ENCODE results near the gene PDE1C. TPM values are rescaled to one million over a fixed set of nuclear protein-coding genes. Genes with fewer than 3 reads are reported as not detected.

PDE1C gene
- total and polyA plus RNA-seq, 4 experiments from 2014 or later, result not detected

DNA sequence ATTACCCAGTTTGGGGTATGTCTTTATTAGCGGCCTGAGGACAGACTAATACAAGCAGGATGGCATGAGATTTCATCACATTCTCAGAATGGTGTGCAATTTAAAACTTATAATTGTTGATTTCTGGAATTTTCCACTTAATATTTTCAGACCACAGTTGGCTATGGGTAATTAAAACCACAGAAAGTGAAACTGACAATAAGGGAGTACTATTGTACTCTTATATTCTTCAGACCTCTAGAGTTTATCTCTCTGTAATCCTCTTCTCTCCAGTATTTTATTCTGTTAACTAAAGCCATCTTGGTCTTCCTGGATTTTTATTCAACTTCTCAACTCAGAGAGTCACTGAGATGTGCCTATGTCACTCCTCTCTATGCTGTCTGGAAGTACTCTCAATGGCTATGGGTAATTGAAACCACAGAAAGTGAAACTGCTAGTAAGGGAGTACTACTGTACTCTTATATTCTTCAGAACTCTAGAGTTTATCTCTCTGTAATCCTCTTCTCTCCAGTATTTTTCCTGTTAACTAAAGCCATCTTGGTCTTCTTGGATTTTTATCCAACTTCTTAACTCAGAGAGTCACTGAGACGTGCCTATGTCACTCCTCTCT is 264.9 kb downstream of the PDE1C start:
- Histone ChIP-seq H3K27me3 (ENCODE audit: insufficient read depth, low read length) (no peaks in the 10 kb centered on the region), H3K4me1 (ENCODE audit: insufficient read depth, low read length) (no peaks in the 10 kb centered on the region), H3K36me3 (ENCODE audit: insufficient read depth, low read length) (no peaks in the 10 kb centered on the region), H3K4me3 (ENCODE audit: low read length in 2 of 2) (no peak overlapping the region), H3K9me3 (ENCODE audit: control insufficient read depth in 1 of 2, low read length in 2 of 2) (no peaks in the 10 kb centered on the region), H3K27ac (ENCODE audit: low read depth, low read length) (no peak overlapping the region)
- ChIA-PET CTCF (ENCODE audit: partially characterized antibody) (no interaction called here), POLR2A (ENCODE audit: partially characterized antibody) (no interaction called here)
- DNase-seq, result no peak
- Mint-ChIP-seq H3K27ac (no peak overlapping the region), H3K4me3 (no peak overlapping the region), H3K27me3 (no peaks in the 10 kb centered on the region), H3K36me3 (no peaks in the 10 kb centered on the region), H3K9me3 (peaks cover 2 to 15% (median 4%) of the 10 kb centered on the region in 8 donors), H3K4me1 (no peaks in the 10 kb centered on the region)
- intact Hi-C loops (cut with micrococcal nuclease), result no loop called here

DNA sequence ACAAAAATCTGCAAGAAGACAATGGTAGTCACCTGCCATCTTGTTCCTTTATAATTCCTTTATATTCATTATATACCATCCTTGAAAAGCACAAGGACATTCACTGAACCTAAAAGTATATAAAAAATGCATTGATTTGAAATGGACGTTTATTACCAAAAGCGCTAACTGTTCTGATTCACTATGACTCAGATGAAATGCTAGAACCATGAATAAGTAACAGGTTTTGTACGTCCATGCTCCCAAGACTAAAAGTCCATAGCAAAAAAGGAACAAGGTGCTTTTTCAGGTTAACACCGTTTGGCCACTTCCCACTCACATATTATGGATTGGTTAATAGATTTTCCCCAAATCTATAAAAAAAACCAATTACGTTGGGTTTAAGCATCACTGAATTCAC is 273.8 kb downstream of the PDE1C start:
- POLR2A ChIA-PET (ENCODE audit: partially characterized antibody), result no interaction called here
- no peaks in the 10 kb centered on the region for H3K4me1 ChIP-seq (ENCODE audit: insufficient read depth, low read length)
- H3K4me1 Mint-ChIP-seq, result no peaks in the 10 kb centered on the region

DNA sequence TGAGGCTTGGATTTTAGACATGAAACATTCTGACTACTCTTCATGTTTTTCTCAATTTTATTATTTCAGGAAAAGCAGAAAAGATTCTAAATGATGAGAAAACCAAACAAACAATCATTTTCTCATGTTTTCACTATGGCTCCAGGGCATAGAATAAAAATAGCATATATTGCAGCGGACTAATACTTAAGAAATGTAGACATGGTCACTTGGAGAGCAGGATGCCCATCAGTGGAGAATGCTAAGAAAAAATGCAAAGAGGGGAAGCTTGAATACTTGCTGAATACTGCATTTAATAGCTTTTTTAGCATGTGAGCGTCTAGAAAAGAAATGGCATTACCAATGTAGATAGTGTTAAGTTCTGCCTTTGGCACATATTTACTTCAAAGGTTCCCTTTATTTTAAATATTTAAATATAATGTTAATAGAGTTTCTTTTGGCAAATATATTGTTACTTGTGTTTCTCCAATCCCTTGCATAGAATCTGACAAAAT is 275.3 kb downstream of the PDE1C start:
- peaks cover 0 to 8% (median 2%) of the 10 kb centered on the region in 8 donors for H3K9me3 Mint-ChIP-seq
- no peaks in the 10 kb centered on the region for H3K27me3 ChIP-seq (ENCODE audit: insufficient read depth, low read length)
- intact Hi-C loops (cut with micrococcal nuclease), result no loop called here
- H3K36me3 Mint-ChIP-seq, result no peaks in the 10 kb centered on the region
- no peaks in the 10 kb centered on the region for H3K4me1 Mint-ChIP-seq
- no peak for DNase-seq
- H3K27ac Mint-ChIP-seq, result no peak overlapping the region
- no peak overlapping the region for H3K4me3 ChIP-seq (ENCODE audit: low read length in 2 of 2)
- H3K36me3 ChIP-seq (ENCODE audit: insufficient read depth, low read length), result no peaks in the 10 kb centered on the region
- H3K4me1 ChIP-seq (ENCODE audit: insufficient read depth, low read length), result no peaks in the 10 kb centered on the region
- H3K4me3 Mint-ChIP-seq, result no peak overlapping the region
- no peak overlapping the region for H3K27ac ChIP-seq (ENCODE audit: low read depth, low read length)
- H3K9me3 ChIP-seq (ENCODE audit: control insufficient read depth in 1 of 2, low read length in 2 of 2), result no peaks in the 10 kb centered on the region
- POLR2A ChIA-PET (ENCODE audit: partially characterized antibody), result no interaction called here
- CTCF ChIA-PET (ENCODE audit: partially characterized antibody), result no interaction called here
- H3K27me3 Mint-ChIP-seq, result no peaks in the 10 kb centered on the region

More for the DNA sequence above, 273.8 kb downstream of the PDE1C start:
- no peaks in the 10 kb centered on the region for H3K36me3 Mint-ChIP-seq
- no peak overlapping the region for H3K27ac Mint-ChIP-seq
- intact Hi-C loops (cut with micrococcal nuclease), result no loop called here
- no peaks in the 10 kb centered on the region for H3K27me3 ChIP-seq (ENCODE audit: insufficient read depth, low read length)
- H3K27me3 Mint-ChIP-seq, result no peaks in the 10 kb centered on the region
- H3K36me3 ChIP-seq (ENCODE audit: insufficient read depth, low read length), result no peaks in the 10 kb centered on the region
- CTCF ChIA-PET (ENCODE audit: partially characterized antibody), result no interaction called here
- no peak overlapping the region for H3K4me3 ChIP-seq (ENCODE audit: low read length in 2 of 2)
- no peak for DNase-seq
- no peak overlapping the region for H3K4me3 Mint-ChIP-seq
- H3K9me3 ChIP-seq (ENCODE audit: control insufficient read depth in 1 of 2, low read length in 2 of 2), result no peaks in the 10 kb centered on the region
- H3K9me3 Mint-ChIP-seq, result peaks cover 0 to 5% (median 1%) of the 10 kb centered on the region in 8 donors
- no peak overlapping the region for H3K27ac ChIP-seq (ENCODE audit: low read depth, low read length)

DNA sequence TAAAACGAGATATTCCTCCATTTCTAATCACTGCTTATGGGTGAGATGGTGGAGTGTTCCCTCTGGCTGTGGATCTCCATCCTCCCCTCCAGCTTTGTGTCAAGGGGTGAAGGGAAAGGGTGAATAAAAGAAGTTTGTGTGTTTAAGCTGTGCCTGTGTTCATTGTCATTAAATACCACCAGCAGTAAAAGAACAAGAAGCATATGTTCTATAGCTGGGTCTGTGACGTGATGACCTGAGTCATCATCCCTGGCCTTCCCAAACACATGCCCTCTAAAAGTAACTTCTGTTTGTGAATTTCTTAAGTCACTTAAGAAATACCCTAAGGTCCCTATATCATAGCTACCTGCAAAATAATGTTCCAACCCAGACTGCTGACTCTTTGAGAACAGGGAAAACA is 278.3 kb downstream of the PDE1C start:
- Histone ChIP-seq H3K4me3 (ENCODE audit: low read length in 2 of 2) (no peak overlapping the region), H3K27me3 (ENCODE audit: insufficient read depth, low read length) (no peaks in the 10 kb centered on the region), H3K9me3 (ENCODE audit: control insufficient read depth in 1 of 2, low read length in 2 of 2) (no peaks in the 10 kb centered on the region), H3K27ac (ENCODE audit: low read depth, low read length) (no peak overlapping the region), H3K36me3 (ENCODE audit: insufficient read depth, low read length) (no peaks in the 10 kb centered on the region), H3K4me1 (ENCODE audit: insufficient read depth, low read length) (no peaks in the 10 kb centered on the region)
- CTCF ChIA-PET (ENCODE audit: partially characterized antibody), result no interaction called here
- H3K27ac Mint-ChIP-seq, result no peak overlapping the region
- H3K4me3 Mint-ChIP-seq, result no peak overlapping the region
- no peaks in the 10 kb centered on the region for H3K36me3 Mint-ChIP-seq
- H3K9me3 Mint-ChIP-seq, result peaks cover 0 to 4% (median 2%) of the 10 kb centered on the region in 8 donors
- no peaks in the 10 kb centered on the region for H3K4me1 Mint-ChIP-seq
- no peaks in the 10 kb centered on the region for H3K27me3 Mint-ChIP-seq
- intact Hi-C loops (cut with micrococcal nuclease), result no loop called here
- POLR2A ChIA-PET (ENCODE audit: partially characterized antibody), result no interaction called here
- no peak for DNase-seq

DNA sequence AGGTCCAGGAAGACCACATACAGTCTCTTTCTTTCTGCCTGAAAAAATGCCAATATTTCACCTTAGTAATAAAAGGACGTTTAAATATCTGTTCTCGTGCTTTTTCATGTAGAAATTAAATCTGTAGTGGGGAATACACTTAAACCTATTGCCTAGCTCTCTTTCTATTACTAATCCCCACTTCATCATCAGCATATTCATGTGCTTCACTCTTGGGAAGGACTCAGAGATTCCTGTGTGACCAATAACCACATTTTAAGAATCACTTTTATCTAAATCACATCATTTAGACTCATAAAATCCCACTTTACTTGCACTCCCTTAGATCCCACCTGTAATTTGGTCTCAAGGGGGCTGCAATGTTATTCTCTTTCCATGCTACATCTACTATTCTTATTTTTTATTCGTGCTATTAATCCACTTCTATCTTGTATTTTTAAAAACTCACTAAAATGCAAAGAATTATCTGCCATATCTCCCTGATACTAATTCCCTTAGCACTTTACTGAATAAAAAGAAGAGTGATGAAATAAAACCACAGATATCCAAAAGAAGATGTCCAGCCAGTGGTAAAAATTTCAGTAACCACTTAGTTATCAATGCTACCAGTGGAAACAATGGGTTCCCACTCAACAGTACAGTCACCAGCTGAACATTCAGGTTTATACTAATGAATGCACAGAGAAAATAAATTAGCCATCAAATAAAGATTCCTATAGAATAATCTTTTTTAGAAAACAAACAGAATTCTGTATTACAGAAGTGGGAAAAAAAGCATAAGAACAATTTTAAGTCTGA is 281.1 kb downstream of the PDE1C start:
- Histone ChIP-seq H3K4me1 (ENCODE audit: insufficient read depth, low read length) (no peaks in the 10 kb centered on the region), H3K27ac (ENCODE audit: low read depth, low read length) (no peak overlapping the region), H3K9me3 (ENCODE audit: control insufficient read depth in 1 of 2, low read length in 2 of 2) (no peaks in the 10 kb centered on the region), H3K36me3 (ENCODE audit: insufficient read depth, low read length) (no peaks in the 10 kb centered on the region), H3K27me3 (ENCODE audit: insufficient read depth, low read length) (no peaks in the 10 kb centered on the region), H3K4me3 (ENCODE audit: low read length in 2 of 2) (no peak overlapping the region)
- CTCF ChIA-PET (ENCODE audit: partially characterized antibody), result no interaction called here
- no peak for DNase-seq
- Mint-ChIP-seq H3K36me3 (no peaks in the 10 kb centered on the region), H3K4me1 (no peaks in the 10 kb centered on the region), H3K4me3 (no peak overlapping the region), H3K27ac (no peak overlapping the region), H3K27me3 (no peaks in the 10 kb centered on the region), H3K9me3 (peaks cover 0 to 4% (median 2%) of the 10 kb centered on the region in 8 donors)
- intact Hi-C loops (cut with micrococcal nuclease), result no loop called here
- POLR2A ChIA-PET (ENCODE audit: partially characterized antibody), result no interaction called here

DNA sequence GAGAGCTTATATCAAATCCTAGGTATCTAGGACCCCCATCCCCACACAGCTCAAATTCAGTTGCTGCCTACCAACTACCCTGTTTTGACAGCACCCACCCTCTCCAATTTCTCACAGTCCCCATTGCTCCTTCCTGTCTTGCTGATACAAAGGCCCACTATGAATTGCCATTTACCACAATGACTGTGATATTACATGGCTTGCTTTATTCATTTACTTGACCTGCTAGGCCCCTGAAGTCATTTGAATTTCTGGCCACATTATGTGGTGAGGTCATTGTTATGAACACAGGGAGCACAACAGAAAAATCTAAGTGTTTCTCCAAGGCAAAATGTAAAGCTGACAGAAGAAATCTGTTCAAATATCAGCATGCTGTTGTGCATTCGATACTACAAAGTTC is 281.8 kb downstream of the PDE1C start:
- no peak for DNase-seq
- Histone ChIP-seq H3K27ac (ENCODE audit: low read depth, low read length) (no peak overlapping the region), H3K36me3 (ENCODE audit: insufficient read depth, low read length) (no peaks in the 10 kb centered on the region), H3K4me1 (ENCODE audit: insufficient read depth, low read length) (no peaks in the 10 kb centered on the region), H3K27me3 (ENCODE audit: insufficient read depth, low read length) (no peaks in the 10 kb centered on the region), H3K4me3 (ENCODE audit: low read length in 2 of 2) (no peak overlapping the region), H3K9me3 (ENCODE audit: control insufficient read depth in 1 of 2, low read length in 2 of 2) (no peaks in the 10 kb centered on the region)
- Mint-ChIP-seq H3K4me3 (no peak overlapping the region), H3K9me3 (peaks cover 0 to 4% (median 2%) of the 10 kb centered on the region in 8 donors), H3K4me1 (no peaks in the 10 kb centered on the region), H3K36me3 (no peaks in the 10 kb centered on the region), H3K27ac (no peak overlapping the region), H3K27me3 (no peaks in the 10 kb centered on the region)
- intact Hi-C loops (cut with micrococcal nuclease), result no loop called here
- ChIA-PET CTCF (ENCODE audit: partially characterized antibody) (no interaction called here), POLR2A (ENCODE audit: partially characterized antibody) (no interaction called here)

DNA sequence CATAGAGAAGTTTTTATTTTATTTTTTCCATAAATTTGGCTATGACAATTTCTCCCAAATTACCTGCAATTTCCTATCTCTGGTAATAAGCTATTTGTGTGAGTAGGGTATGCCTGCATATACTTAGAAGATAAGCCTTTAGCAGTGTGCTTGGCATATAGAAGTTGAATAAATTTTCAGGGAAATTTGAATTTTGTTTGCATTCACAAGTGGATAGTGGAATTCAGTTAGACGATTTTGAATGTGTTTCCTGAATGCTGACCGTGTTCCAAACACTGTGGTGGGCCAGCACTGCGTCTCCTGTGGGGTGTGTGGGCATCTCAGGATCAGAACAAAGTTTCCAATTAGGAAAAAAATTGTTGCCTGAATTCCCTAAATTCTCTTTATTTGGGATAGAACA is 283.9 kb downstream of the PDE1C start:
- Mint-ChIP-seq H3K4me3 (no peak overlapping the region), H3K9me3 (peaks cover 0 to 8% (median 2%) of the 10 kb centered on the region in 8 donors), H3K27me3 (no peaks in the 10 kb centered on the region), H3K27ac (no peak overlapping the region), H3K4me1 (no peaks in the 10 kb centered on the region), H3K36me3 (no peaks in the 10 kb centered on the region)
- intact Hi-C loops (cut with micrococcal nuclease), result no loop called here
- CTCF ChIA-PET (ENCODE audit: partially characterized antibody), result no interaction called here
- Histone ChIP-seq H3K9me3 (ENCODE audit: control insufficient read depth in 1 of 2, low read length in 2 of 2) (no peaks in the 10 kb centered on the region), H3K4me1 (ENCODE audit: insufficient read depth, low read length) (no peaks in the 10 kb centered on the region), H3K4me3 (ENCODE audit: low read length in 2 of 2) (no peak overlapping the region), H3K27ac (ENCODE audit: low read depth, low read length) (no peak overlapping the region), H3K27me3 (ENCODE audit: insufficient read depth, low read length) (no peaks in the 10 kb centered on the region), H3K36me3 (ENCODE audit: insufficient read depth, low read length) (no peaks in the 10 kb centered on the region)
- no peak for DNase-seq
- POLR2A ChIA-PET (ENCODE audit: partially characterized antibody), result no interaction called here
